EL (cell line): ENCODE results near the gene ACBD6.

ENCODE experiments used
- DNase-seq: peaks from one replicate; pipeline ENCODE4 v3.0.0-alpha.2; 2016

ACBD6 gene

DNA sequence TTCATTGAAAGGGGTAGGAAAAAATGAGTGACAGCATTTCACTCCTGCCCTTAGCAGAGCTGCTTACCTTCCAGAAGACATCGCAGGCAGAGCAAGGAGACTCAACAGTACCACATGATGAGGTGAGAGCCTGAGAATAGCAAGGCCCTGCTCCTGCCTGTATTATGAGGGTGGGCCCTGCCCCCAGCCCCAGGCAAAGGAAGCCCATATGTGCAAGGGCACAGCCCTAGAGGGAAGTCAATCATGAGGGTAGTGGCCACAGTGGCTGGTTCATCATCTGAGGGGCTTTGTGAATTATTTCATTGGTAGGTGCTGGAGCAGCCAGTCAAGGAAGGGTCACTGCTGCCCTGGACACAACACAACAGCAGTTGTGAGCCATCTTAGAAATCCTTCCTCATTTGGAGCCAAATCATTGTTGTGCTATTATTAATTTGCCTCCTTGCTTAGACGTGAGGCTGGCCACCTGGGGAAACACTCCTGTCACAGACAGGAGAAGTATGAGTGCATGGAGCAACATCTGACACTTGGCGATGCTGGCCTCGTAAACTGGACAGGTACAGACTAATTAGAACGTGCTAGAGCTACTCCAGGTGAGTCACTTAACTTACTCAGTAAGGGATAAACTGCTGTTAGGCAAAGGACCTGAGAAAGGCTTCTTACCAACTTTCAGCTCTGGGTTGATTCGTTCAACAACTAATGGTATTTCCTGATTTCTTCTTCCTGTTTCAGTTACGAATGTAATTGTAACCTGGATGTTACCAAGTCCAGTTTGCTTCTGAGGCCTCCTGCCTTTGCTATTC lies 22.7 kb upstream of the ACBD6 start:
- DNase-seq = no peak

DNA sequence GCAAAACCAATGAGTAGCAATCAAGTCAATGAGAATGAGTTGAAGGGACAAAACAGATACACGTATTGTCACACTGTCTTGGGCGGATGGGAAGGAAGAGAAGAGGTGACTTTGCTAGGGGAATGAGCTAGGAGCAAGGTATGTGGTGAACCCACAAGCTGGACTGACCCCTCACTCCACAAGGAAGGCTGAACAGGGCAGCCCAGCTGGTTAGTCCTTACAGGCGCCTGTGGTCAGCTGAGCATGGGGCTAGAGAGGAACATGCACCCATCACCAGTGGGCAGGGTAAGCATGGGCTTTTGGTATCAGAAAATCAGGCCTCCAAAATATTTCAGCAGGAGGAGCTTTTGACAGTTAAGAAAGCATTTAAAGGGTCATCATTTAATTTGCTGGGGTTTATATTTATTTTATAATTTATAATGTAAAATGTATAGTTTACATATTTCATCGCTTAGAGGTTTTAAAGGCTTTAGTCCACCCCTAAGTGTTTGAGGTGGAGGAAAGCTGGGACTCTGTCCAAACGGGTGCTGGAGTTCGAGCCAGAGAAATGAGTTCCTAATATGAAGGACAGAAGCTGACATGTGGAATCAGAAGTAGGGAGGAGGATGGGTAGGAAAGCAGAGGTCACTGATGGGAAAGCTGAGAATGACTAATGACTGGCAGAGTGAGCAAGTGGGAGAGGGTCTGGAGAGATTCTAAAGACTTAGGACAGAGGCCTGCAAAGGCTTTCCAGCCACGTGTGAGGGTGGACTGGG lies 22.0 kb upstream of the ACBD6 start:
- DNase-seq = no peak

DNA sequence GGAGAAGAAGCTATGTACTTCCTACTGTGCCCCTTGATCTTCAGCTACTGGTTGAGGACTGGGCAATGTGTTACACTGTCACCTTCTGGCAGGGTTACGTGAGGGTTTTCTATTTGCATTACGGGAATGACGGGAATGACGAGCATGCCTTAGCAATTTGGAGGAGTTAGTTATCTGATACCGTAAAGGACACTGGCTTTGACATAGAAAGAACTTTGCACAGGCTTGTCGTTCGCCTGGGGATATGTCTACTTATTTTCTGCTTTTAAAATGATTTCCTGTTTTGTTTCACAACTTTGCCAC lies 19.8 kb upstream of the ACBD6 start:
- no peak for DNase-seq

DNA sequence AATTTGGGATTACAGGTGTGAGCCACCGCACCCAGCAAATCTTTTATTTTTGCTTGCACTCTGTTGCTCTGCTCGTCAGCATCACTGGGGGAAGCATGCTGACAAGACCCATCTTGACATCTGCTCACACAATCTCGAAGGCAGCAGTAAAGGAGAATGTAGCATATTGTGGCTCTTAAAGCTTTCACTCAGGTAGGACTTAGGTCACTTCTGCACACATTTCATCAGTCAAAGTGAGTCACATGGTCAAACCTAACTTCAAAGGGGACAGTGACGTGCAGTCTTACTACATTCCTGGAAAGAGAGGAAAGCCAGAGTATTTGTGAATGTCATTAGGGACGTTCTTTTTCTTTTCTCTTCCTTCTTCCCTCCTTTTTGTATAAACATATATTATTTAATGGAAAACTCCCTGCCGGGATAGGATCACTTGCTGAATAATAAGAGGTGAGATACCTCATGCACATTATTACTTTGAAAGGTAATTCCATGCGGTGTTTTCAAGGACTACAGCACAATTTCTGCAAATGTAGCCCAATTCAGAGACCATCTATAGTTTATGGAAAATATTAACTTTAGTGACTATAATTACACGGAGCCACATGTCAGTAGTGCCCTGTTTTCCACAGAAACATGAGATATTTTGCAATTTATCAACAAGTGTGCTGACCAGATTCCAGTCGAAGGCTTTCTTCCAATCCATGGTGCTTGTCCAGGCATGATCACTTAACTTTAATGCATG lies 19.3 kb upstream of the ACBD6 start:
- DNase-seq = no peak

DNA sequence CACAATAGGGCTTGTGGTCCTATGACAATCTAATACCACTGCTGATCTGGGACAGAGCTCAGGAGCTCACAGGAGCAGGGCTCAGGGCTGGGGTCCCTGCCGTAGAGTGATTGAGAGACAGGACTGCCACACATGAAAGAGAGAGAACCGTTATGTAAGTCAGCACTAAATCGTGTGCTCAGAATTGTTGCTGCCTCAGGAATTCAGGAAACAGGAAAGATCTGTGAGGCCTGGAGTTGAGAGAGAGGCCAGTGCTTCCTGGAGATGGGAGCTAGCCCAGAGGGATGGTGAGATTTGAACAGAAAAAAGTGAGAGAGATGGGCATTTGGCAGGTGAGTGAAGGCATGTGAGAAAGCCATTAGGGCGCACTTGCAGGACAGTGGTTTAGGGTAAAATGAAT lies 17.5 kb upstream of the ACBD6 start:
- no peak for DNase-seq

DNA sequence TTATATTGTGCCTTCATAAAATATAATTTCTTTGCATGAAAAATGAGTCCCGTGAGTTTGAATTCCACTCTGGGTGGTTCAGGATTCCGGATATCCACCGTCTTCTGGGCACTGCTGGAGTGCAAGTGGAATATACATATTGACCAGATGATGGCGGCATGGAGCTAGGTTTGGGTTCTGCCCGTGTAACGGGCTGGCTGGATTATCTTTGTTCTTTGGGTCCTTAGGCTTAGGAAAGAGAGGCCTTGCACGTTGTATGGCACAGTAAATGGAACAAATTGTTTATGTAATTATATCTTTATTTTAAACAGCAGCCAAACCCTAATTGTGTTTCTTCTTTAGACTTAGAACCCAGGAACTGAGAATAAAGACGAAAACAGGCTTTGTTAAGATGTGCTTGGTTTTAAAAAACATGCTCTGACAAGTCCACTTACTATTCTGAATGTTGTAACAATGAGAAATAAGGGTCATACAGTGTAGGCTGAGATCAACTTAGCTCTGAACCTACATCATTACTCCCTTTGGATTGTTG lies 13.5 kb upstream of the ACBD6 start:
- DNase-seq = peak; percentile 78

DNA sequence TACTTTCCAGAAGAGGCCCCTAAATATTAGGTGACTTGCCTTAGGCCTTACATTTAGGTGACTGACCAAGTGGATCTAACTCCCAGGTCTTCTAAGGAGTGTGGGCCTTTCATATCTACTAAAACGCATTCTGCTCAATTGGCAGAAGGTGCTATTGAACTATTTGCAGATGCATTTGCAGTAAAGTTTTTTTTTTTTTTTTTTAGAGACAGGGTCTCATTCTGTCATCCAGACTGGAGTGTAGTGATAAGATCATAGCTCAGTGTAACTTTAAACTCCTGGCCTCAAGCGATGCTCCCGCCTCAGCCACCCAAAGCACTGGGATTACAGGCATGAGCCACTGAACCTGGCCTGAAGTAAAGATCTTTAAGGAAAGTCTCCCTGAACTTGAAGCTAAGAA lies 13.0 kb upstream of the ACBD6 start:
- DNase-seq = no peak

DNA sequence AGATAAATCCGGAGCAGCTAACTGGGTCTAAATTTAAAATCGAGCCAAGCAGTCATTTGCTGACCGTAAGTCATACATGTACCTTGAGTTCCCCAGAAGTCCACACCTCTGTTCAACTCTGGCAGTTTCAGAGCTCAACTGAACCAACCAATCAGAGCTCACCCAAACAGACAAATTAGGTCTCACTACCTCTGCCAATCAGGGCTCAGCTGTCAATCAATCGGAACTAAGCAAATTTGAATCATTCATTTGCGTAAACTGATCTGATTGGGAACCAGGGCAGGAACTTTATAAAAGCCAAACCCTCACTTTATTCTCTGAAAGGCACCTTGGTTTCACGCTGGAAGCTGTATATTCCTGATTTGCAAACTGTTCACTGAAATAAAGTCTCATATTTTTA lies 11.2 kb upstream of the ACBD6 start:
- DNase-seq = no peak

DNA sequence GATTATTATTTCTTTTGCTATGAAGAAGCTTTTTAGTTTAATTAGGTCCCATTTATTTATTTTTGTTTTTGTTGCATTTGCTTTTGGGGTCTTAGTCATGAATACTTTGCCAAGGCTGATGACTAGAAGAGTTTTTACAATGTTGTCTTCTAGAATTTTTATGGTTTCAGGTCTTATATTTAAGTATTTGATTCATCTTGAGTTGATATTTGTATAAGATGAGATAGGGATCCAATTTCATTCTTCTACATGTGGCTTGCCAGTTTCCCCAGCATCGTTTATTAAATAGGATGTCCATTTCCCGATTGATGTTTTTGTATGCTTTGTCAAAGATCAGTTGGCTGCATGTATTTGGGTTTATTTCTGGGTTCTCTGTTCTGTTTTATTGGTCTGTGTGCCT lies 8.5 kb upstream of the ACBD6 start:
- no peak for DNase-seq

DNA sequence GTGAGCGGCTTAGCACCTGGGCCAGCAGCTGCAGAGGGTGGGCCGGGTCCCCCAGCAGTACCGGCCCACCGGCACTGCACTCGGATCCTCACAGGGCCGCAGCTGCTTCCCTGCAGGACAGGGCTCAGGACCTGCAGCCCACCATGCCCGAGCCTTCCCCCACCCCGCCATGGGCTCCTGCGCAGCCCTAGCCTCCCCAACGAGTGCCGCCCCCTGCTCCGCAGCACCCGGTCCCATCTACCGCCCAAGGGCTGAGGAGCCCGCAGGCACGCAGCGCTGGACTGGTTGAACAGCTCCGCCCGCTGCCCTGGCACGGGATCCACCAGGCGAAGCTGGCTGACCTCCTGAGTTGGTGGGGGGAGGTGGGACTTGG lies 6.3 kb upstream of the ACBD6 start:
- DNase-seq = no peak

DNA sequence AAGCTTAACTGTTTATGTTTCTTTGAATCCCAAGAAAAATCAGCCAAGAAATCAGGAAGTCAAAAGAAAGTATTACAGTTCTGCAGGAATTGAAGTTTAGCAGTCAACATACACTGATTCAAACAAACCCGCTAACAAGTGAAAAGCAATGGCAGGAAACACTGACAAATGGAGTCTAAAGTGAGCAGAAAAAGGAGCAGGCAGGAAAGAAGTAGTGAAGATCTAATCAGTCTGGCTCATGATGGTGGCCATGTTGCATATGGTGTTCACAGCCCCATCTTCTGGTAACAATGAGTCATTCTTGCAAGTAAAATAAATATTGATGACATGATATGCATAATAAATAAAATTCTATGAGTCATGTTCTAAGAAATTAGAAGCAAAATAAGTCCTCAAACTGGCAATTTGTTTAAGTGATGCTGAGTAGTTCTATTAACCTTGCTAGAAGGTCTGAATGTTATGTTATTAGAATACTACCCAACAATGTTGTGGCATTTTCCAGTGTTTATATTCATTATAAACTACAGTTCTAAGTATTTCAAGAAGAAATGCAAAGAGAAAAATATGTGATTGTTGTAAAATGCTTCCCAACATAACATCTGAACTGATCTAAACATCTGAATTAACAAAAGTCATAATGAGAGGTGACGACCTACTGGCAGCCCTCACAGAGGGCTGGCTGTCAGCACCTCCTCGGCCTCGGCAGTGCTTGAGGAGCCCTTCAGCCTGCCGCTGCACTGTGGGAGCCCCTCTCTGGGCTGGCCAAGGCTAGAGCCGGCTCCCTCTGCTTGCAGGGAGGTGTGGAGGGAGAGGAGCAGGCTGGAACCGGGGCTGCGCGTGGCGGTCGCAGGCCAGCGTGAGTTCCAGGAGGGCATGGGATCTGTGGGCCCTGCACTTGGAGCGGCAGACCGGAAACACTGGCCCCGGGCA lies 5.7 kb upstream of the ACBD6 start:
- DNase-seq = peak; percentile 67

DNA sequence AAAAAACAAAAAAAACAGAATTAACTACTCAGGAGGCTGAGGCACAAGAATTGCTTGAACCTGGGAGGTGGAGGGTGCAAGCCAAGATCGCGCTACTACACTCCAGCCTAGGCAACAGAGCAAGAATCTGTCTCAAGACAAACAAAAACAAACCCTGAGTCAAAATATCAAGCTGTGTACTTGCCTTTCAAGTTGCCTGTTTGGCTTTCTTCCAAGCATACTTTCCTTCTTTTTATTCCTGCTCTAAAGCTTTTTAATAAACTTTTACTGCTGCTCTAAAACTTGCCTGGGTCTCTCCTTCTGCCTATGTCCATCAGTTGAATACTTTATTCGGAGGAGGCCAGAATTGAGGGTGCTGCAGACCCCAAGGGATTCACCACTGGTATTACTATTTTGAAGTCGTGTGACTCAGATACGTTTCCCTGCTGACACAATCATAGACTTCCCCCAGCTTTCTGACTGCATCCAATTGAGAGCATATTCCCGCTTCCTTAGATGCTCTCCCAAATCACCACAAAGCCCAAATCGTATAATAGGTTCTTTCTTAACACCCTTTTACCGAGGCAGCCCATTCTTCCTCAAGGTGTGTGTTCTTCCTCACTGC lies 3.5 kb upstream of the ACBD6 start:
- DNase-seq = no peak

DNA sequence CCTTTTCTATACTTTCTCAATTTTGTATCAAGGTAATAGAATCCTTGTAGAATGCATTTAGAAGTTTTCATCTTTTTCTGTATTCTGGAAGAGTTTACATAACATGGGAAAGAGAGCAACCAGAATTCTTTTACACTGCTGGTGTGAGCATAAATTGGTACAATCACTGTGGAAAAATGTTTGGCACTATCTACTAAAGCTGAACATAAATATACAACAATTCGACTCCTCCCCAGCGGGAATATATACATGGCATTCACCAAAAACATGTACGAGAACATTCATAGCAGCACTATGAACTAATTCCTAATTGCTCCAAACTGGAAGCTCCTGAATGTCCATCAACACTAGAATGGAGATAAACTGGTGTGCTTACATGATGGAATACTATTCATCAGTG lies 1.8 kb upstream of the ACBD6 start:
- DNase-seq = no peak

DNA sequence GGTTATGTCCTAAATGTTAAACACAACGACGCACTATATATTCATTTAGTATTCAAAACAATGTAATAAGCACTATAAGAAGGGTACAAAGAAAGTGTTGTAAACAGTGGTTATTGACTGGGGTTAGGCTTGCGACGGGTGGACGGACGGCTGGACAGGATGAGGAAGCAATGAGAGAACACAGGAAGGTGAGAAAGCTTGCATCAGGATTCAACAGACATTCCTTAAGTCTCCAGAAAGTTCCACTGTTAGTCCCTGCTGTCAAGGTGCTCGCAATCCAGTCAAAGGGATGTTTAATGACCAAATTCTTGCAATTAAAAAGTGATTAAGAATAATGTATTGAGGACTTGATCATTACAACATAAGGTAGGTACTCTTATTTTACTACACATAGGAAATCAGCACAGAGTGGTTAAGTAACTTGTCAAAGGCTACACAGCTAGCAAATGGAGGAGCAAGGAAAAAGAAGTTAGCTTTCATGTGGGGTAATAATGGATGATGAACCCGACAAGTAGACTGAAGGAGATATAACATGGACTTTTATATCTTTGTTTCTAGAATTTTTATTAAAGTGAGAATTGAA lies 994 bp upstream of the ACBD6 start:
- DNase-seq = peak; percentile 34

DNA sequence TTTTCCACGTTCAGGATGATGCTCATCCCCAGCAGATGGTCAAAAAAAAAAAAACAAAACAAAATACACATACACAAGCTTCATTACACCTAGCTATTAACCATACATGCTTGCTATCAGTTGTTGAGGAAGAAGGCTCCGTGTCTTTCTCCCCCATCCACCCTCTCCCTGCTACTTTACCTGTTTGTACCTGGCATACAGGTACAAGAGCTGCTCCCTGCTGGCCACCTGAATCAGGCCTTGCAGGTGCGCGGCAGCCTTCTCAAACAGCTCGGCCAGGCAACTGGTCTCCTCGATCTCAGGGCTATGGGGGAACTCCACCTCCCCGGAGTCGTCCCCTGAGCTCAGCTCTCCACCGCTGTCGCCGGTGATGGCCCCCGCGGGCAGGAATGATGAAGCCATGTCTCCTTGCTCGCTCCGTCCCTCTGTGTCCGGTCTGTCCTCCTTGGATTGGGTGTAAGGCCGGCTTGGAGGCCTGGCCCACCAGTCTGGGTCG lies 464 bp downstream of the ACBD6 start:
- DNase-seq = no peak

DNA sequence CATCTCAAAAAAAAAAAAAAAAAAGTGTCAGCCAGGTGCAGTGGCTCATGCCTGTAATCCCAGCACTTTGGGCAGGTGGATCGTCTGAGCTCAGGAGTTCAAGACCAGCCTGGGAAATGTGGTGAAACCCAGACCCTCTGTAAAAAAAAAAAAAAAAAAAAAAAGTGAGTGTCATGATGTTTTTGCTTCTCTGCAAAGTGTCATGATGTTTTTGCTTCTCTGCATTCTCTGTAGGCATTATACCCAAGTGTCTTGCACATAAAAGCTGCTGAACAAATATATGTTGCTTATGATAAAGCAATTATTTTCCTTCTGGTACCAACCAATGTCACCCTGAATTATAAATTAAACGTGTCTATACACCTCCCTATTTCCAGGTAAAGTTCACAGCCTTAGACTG lies 1.7 kb downstream of the ACBD6 start:
- DNase-seq = no peak

DNA sequence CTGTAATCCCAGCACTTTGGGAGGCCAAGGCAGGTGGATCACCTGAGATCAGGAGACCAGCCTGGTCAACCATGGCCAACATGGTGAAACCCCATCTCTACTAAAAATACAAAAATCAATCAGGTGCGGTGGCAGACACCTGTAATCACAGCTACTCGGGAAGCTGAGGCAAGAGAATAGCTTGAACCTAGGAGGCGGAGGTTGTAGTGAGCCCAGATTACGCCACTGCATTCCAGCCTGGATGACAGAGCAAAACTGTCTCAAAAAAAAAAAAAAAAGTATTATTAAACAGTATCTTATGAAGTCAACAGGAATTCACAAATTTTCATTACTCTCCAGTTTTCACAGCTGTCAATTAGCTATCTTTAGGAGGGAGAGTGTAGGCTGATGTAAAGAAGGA lies 3.8 kb downstream of the ACBD6 start:
- DNase-seq = no peak

DNA sequence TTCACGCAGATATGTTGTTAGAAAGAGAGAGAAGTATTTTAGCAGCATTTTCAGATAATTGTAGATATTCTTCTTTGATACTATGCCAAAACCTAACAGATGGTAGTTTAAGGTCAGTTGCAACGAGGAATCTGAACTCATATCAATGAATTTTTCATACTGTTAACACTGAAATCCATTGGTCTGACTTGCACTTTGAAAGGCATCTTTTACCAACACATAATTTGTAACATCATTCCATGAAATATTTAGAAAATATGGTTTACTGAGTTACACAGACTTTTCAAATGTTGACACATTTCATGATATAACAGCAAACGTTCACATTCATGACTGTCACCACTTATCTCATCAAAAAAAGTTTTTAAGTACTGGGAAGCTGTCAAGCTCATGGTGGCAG lies 4.6 kb downstream of the ACBD6 start:
- DNase-seq = no peak

DNA sequence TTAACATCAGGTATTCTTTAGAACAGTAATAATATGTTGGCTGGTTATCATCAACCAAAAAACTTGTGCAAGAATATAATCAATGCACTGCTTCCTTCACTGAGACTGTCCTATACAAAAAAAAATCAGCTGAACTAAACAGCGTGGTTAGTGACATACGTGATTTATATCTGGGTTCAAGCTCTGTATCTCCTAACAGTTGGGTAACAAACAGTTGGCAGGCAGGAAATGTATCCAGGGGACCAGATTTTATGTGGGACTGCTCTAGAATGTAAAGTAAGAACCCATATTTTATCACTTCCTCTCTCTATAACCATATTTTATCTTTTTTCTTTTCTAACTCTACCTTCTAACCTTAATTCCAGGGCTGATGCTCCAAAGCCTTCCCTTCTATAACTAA lies 8.0 kb downstream of the ACBD6 start:
- no peak for DNase-seq

DNA sequence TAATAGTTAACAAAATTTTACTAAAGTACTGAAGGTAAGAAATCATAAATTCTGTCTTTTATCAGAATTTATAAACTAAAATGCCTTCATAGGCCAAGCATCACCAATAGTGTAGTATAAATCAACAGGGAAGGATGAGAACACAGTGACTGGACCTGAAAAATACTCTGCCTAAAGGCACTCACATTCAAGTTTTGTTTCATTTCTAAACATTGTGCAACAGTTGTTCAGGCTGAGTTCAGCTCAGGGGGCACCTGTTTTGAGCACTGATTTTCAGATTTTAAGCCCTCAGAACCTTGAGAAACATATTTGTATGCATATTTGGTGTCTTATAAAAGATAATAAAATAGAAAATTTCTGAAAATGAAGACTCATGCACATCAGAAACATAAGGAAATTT lies 12.4 kb downstream of the ACBD6 start:
- DNase-seq = no peak

DNA sequence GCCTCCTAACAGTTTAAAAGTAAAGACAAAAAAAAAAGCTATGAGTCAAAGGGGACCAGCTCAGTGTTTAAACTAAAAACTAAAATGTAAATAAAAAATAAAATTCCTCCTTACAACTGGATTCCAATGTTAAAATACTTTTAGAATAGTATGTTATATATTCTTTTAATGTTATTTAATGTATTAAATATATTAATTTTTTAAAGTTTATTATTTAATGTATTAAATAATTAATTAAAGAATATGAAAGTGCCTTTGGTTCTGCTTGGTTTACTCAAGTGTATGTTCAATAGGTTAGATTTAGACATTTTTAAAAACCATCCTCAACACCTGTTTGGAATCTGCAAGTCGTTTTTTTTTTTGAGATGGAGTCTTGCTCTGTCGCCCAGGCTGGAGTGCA lies 13.1 kb downstream of the ACBD6 start:
- DNase-seq = no peak

DNA sequence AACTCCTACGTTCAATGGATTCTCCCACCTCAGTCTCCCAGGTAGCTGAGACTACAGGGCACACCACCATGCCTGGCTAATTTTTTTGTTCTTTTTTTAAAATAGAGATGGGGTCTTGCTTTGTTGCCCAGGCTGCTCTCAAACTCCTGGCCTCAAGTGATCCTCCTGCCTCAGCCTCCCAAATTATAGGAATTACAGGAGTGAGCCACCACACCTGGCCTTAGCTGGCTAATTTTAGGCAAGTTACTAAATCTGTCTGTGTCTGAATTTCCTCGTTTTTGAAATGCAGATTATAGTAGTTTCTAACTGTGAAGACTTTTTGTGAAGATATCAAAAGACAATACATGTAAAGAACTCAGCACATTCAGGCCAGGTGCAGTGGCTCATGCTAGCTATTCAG lies 13.7 kb downstream of the ACBD6 start:
- no peak for DNase-seq
